OCI-LY1 (cell line): ENCODE results near the gene ADAMTS14.
"Not testable (repeated sequence)": the region's sequence is repeated elsewhere in the genome, so short reads cannot be mapped to it uniquely, and the experiment has no call there.

Experiments used
- H2AFZ ChIP-seq: fragments of 200-600 bp; sonication (generic), shearing (Covaris generic); 2 replicates; pipeline ENCODE4 v1.6.0; 2014; ENCODE audit warnings: antibody characterized with exemption, mild to moderate bottlenecking, low read length
- H3F3A ChIP-seq: fragments of 200-600 bp; sonication (generic), shearing (Covaris generic); 2 replicates; pipeline ENCODE4 v1.6.0; 2014; ENCODE audit warnings: mild to moderate bottlenecking, antibody characterized with exemption, low read length, moderate library complexity; ENCODE audit not compliant: insufficient read depth
- H3K27ac ChIP-seq: fragments of 200-600 bp; sonication (generic); 2 replicates; pipeline ENCODE4 v1.5.1; 2014; ENCODE audit warnings: low read length, mixed run types, mild to moderate bottlenecking, low read depth; ENCODE audit not compliant: poor library complexity, severe bottlenecking
- H3K27me3 ChIP-seq: fragments of 200-600 bp; sonication (generic); 2 replicates; pipeline ENCODE4 v1.6.0; 2014; ENCODE audit warnings: antibody characterized with exemption, mild to moderate bottlenecking, low read length, moderate library complexity; ENCODE audit not compliant: insufficient read depth
- H3K36me3 ChIP-seq: fragments of 200-600 bp; sonication (generic); 2 replicates; pipeline ENCODE4 v1.6.1; 2014; ENCODE audit warnings: mild to moderate bottlenecking, antibody characterized with exemption, low read length, moderate library complexity, mixed read lengths; ENCODE audit not compliant: insufficient read depth
- H3K4me1 ChIP-seq: fragments of 200-600 bp; sonication (generic); 2 replicates; pipeline ENCODE4 v1.5.1; 2014; ENCODE audit warnings: mild to moderate bottlenecking, low read length, moderate library complexity; ENCODE audit not compliant: insufficient read depth, severe bottlenecking
- H3K4me2 ChIP-seq: fragments of 200-600 bp; sonication (generic), shearing (Covaris generic); 2 replicates; pipeline ENCODE4 v1.6.1; 2014; ENCODE audit warnings: low read length
- H3K4me3 ChIP-seq: fragments of 200-600 bp; sonication (generic); 2 replicates; pipeline ENCODE4 v1.5.1; 2014; ENCODE audit warnings: low read length, low read depth, mild to moderate bottlenecking, mixed read lengths; ENCODE audit not compliant: poor library complexity, severe bottlenecking
- H3K79me2 ChIP-seq: fragments of 200-600 bp; shearing (Covaris generic); 2 replicates; pipeline ENCODE4 v1.6.1; 2016; ENCODE audit warnings: mixed run types, low read length, mixed read lengths; ENCODE audit not compliant: insufficient read depth
- H3K9ac ChIP-seq: fragments of 200-600 bp; sonication (generic), shearing (Covaris generic); 2 replicates; pipeline ENCODE4 v1.6.1; 2014; ENCODE audit warnings: mild to moderate bottlenecking, low read length, mixed read lengths
- H3K9me2 ChIP-seq: fragments of 200-600 bp; sonication (generic), shearing (Covaris generic); 2 replicates; pipeline ENCODE4 v1.6.1; 2014; ENCODE audit warnings: low read depth, mild to moderate bottlenecking, low read length, mixed read lengths
- H3K9me3 ChIP-seq: fragments of 200-600 bp; shearing (Covaris generic); 2 replicates; pipeline ENCODE4 v1.6.1; 2014; ENCODE audit warnings: low read length, mixed read lengths
- H4K20me1 ChIP-seq: fragments of 200-600 bp; sonication (generic), shearing (Covaris generic); 2 replicates; pipeline ENCODE4 v1.6.0; 2016; ENCODE audit warnings: mild to moderate bottlenecking, low read length; ENCODE audit not compliant: insufficient read depth
- EZH2 ChIP-seq: fragments of 200-600 bp; sonication (generic), shearing (Covaris generic); IDR thresholded peaks from 2 replicates; pipeline ENCODE4 v1.8.0; 2017; ENCODE audit warnings: borderline replicate concordance, mixed run types, mild to moderate bottlenecking, antibody characterized with exemption, low read length, moderate library complexity, mixed read lengths
- TF ChIP-seq, protein P1 (sequence below): fragments of 200-600 bp; sonication (generic), shearing (Covaris generic); IDR thresholded peaks from 2 replicates; pipeline ENCODE4 v1.5.1; 2017; ENCODE audit warnings: mild to moderate bottlenecking, antibody characterized with exemption, low read length, moderate library complexity, mixed read lengths

Gene ADAMTS14

DNA sequence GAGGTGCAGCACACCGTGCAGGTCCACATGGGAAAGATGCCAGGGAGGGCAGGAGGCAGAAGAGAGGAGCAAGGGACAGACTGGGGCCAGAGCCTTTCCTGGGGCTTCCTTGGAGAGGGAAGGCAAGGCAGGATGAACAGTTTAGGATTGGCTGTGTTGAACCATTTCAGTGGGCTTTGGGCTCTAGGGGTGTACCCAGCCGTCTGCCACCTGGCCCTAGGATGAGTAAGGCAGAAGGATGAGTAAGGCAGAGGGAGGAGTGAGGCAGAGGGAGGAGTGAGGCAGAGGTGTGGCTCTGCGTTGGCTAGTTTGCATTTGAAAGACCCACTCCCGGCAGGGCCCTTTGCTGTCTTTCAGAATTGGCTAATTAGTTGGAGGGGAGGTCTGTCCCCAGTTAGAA is 38.3 kb upstream of the ADAMTS14 start:
- H3K4me2 ChIP-seq, result no peak overlapping the region
- TF ChIP-seq, protein P1, sequence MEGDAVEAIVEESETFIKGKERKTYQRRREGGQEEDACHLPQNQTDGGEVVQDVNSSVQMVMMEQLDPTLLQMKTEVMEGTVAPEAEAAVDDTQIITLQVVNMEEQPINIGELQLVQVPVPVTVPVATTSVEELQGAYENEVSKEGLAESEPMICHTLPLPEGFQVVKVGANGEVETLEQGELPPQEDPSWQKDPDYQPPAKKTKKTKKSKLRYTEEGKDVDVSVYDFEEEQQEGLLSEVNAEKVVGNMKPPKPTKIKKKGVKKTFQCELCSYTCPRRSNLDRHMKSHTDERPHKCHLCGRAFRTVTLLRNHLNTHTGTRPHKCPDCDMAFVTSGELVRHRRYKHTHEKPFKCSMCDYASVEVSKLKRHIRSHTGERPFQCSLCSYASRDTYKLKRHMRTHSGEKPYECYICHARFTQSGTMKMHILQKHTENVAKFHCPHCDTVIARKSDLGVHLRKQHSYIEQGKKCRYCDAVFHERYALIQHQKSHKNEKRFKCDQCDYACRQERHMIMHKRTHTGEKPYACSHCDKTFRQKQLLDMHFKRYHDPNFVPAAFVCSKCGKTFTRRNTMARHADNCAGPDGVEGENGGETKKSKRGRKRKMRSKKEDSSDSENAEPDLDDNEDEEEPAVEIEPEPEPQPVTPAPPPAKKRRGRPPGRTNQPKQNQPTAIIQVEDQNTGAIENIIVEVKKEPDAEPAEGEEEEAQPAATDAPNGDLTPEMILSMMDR, result no peak
- no peak for TF ChIP-seq EZH2
- no peaks in the 10 kb centered on the region for H4K20me1 ChIP-seq
- H3K9ac ChIP-seq, result no peak overlapping the region
- no peak overlapping the region for H2AFZ ChIP-seq
- H3K9me2 ChIP-seq, result no peaks in the 10 kb centered on the region
- no peak overlapping the region for H3K4me3 ChIP-seq
- H3K4me1 ChIP-seq, result no peaks in the 10 kb centered on the region
- H3K79me2 ChIP-seq, result no peaks in the 10 kb centered on the region
- H3K36me3 ChIP-seq, result no peaks in the 10 kb centered on the region
- no peaks in the 10 kb centered on the region for H3K27me3 ChIP-seq
- H3F3A ChIP-seq, result no peaks in the 10 kb centered on the region
- no peak overlapping the region for H3K27ac ChIP-seq
- H3K9me3 ChIP-seq, result peaks cover 5% of the 10 kb centered on the region; the same call in 1 of the 2 replicates

GRCh38 chr10:70634515-70634914 is 37.8 kb upstream of the ADAMTS14 start:
- not testable (repeated sequence) for H3K27me3 ChIP-seq, H3K79me2 ChIP-seq, H2AFZ ChIP-seq, H4K20me1 ChIP-seq, H3K9me2 ChIP-seq, H3K9ac ChIP-seq, H3F3A ChIP-seq, H3K4me3 ChIP-seq, H3K36me3 ChIP-seq, H3K27ac ChIP-seq, H3K4me1 ChIP-seq, H3K9me3 ChIP-seq, H3K4me2 ChIP-seq

GRCh38 chr10:70639640-70640383 is 32.5 kb upstream of the ADAMTS14 start:
- H3K4me1 ChIP-seq, H3K27me3 ChIP-seq, H3K4me2 ChIP-seq, H4K20me1 ChIP-seq, H3K27ac ChIP-seq, H3K79me2 ChIP-seq, H3K9me2 ChIP-seq, H3K9me3 ChIP-seq, H3K9ac ChIP-seq, H2AFZ ChIP-seq, H3K4me3 ChIP-seq, H3F3A ChIP-seq, H3K36me3 ChIP-seq: not testable (repeated sequence)

- not testable (repeated sequence) for H3K4me1 ChIP-seq, H3K4me3 ChIP-seq, H3K9me3 ChIP-seq, H3K79me2 ChIP-seq, H3F3A ChIP-seq, H2AFZ ChIP-seq, H3K9ac ChIP-seq, H3K4me2 ChIP-seq, H3K36me3 ChIP-seq, H3K27me3 ChIP-seq, H4K20me1 ChIP-seq, H3K9me2 ChIP-seq, H3K27ac ChIP-seq
These were observed 29.0 kb upstream of the ADAMTS14 start for GRCh38 chr10:70643272-70643671.

DNA sequence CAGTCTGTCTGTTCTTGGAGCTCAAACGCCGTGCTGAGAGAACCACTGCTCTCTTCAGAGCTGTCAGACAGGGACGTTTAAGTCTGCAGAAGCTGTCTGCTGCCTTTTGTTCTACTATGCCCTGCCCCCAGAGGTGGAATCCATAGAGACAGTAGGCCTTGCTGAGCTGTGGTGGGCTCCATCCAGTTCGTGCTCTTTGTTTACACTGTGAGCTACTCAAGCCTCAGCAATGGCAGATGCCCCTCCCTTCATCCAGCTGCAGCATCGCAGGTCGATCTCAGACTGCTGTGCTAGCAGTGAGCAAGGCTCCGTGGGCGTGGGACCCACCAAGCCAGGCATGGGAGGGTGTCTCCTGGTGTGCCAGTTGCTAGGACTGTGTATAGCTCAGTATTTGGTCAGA is 27.3 kb upstream of the ADAMTS14 start:
- not testable (repeated sequence) for H3F3A ChIP-seq, H3K27me3 ChIP-seq, H3K79me2 ChIP-seq, H3K27ac ChIP-seq, H3K9me2 ChIP-seq, H4K20me1 ChIP-seq, H3K36me3 ChIP-seq, H3K4me2 ChIP-seq, H2AFZ ChIP-seq, H3K9ac ChIP-seq, H3K4me1 ChIP-seq, H3K4me3 ChIP-seq
- H3K9me3 ChIP-seq, result peaks cover 14% of the 10 kb centered on the region
